H1 (cell line): ENCODE results near the gene TEX9.

Experiments
- BACH1 ChIP-seq: IDR thresholded peaks from 2 replicates; pipeline ENCODE4 v1.6.1; 2012; ENCODE audit warnings: low read length, improper control_type of control experiment
- CTCF ChIP-seq, 3 experiments: IDR thresholded peaks; 1 replicate in 2 of 3; 2 replicates in 1 of 3; pipeline versions ENCODE4 v1.5.1 to v1.6.1; 2011; ENCODE audit warnings: low read length in 3 of 3, mild to moderate bottlenecking in 3 of 3, inconsistent platforms in 2 of 3, low read depth in 1 of 3, moderate library complexity in 1 of 3; ENCODE audit not compliant: insufficient read depth in 1 of 3; ENCODE audit errors: control extremely low read depth in 1 of 3
- EZH2 ChIP-seq: fragments of 200-600 bp; sonication (generic); IDR thresholded peaks from 2 replicates; pipeline ENCODE4 v1.7.1; 2012; ENCODE audit warnings: low read depth, mild to moderate bottlenecking, moderate library complexity, low read length, inconsistent platforms; ENCODE audit not compliant: severe bottlenecking
- GABPA ChIP-seq: IDR thresholded peaks from 2 replicates; pipeline ENCODE4 v1.6.1; 2011; ENCODE audit warnings: mild to moderate bottlenecking, low read length, moderate library complexity, borderline replicate concordance; ENCODE audit not compliant: insufficient read depth
- KDM5A ChIP-seq: fragments of 200-600 bp; IDR thresholded peaks from 2 replicates; pipeline ENCODE4 v1.7.1; 2012; ENCODE audit warnings: mild to moderate bottlenecking, low read length, inconsistent platforms, mixed read lengths
- MAX ChIP-seq: IDR thresholded peaks from 2 replicates; pipeline ENCODE4 v1.6.1; 2012; ENCODE audit warnings: inconsistent platforms
- PHF8 ChIP-seq: fragments of 200-600 bp; sonication (generic); conservative IDR thresholded peaks from 2 replicates; pipeline ENCODE4 v1.7.1; 2012; ENCODE audit warnings: low read depth, mild to moderate bottlenecking, inconsistent platforms, low read length, moderate library complexity
- POLR2AphosphoS5 ChIP-seq: IDR thresholded peaks from 2 replicates; pipeline ENCODE4 v1.6.1; 2011; ENCODE audit warnings: low read depth, low read length
- RFX5 ChIP-seq: IDR thresholded peaks from 2 replicates; pipeline ENCODE4 v1.6.1; 2011; ENCODE audit warnings: low read depth, low read length, improper control_type of control experiment, borderline replicate concordance
- ZNF274 ChIP-seq: IDR thresholded peaks from 2 replicates; pipeline ENCODE4 v1.7.0; 2012; ENCODE audit warnings: low read length, borderline replicate concordance; ENCODE audit errors: extremely low read depth
- TF ChIP-seq, protein P1 (sequence below): IDR thresholded peaks from 2 replicates; pipeline ENCODE4 v1.6.1; 2011; ENCODE audit warnings: low read length, improper control_type of control experiment
- TF ChIP-seq, protein P2 (sequence below): IDR thresholded peaks from 2 replicates; pipeline ENCODE4 v1.6.1; 2012; ENCODE audit warnings: low read length, inconsistent platforms

GRCh38 chr15:56411122-56411749 lies 46.0 kb downstream of the TEX9 start:
- TF ChIP-seq CTCF (IDR thresholded peaks at IDR 0.05; ENCODE audit: control extremely low read depth in 1 of 3, insufficient read depth in 1 of 3, low read depth in 1 of 3, low read length in 3 of 3) (no peak), ZNF274 (no peak), EZH2 (no peak), POLR2AphosphoS5 (no peak), RFX5 (no peak), BACH1 (no peak), KDM5A (no peak), GABPA (no peak), PHF8 (no peak), MAX (no peak)
- TF ChIP-seq, protein P1, sequence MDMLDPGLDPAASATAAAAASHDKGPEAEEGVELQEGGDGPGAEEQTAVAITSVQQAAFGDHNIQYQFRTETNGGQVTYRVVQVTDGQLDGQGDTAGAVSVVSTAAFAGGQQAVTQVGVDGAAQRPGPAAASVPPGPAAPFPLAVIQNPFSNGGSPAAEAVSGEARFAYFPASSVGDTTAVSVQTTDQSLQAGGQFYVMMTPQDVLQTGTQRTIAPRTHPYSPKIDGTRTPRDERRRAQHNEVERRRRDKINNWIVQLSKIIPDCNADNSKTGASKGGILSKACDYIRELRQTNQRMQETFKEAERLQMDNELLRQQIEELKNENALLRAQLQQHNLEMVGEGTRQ: no peak
- TF ChIP-seq, protein P2, sequence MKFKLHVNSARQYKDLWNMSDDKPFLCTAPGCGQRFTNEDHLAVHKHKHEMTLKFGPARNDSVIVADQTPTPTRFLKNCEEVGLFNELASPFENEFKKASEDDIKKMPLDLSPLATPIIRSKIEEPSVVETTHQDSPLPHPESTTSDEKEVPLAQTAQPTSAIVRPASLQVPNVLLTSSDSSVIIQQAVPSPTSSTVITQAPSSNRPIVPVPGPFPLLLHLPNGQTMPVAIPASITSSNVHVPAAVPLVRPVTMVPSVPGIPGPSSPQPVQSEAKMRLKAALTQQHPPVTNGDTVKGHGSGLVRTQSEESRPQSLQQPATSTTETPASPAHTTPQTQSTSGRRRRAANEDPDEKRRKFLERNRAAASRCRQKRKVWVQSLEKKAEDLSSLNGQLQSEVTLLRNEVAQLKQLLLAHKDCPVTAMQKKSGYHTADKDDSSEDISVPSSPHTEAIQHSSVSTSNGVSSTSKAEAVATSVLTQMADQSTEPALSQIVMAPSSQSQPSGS: no peak
